PC-9 (cell line): ENCODE results near the gene SHBG. TPM values are rescaled to one million over a fixed set of nuclear protein-coding genes. Genes with fewer than 3 reads are reported as not detected.
"Not testable (repeated sequence)": the region's sequence is repeated elsewhere in the genome, so short reads cannot be mapped to it uniquely, and the experiment has no call there.

Experiments
- BruUV-seq: library from RNA; stranded (reverse); fragments of 400-500 nt; replicated peaks from 2 replicates; lab custom pipeline; 2021; lab: Mats Ljungman, UMichigan
- CTCF ChIA-PET: fragments of 300-600 bp; sonication (Branson Sonifier 250); formaldehyde crosslinking; loops from one replicate; lab custom pipeline; 2022; ENCODE audit warnings: antibody characterized with exemption; lab: Charles Lee
- POLR2A ChIA-PET: fragments of 300-600 bp; sonication (Branson Sonifier 250); formaldehyde crosslinking; loops from one replicate; lab custom pipeline; 2022; ENCODE audit warnings: antibody characterized with exemption; ENCODE audit not compliant: unreplicated experiment; lab: Charles Lee
- DNase-seq, 2 experiments: peaks; one replicate each; pipeline versions ENCODE4 v3.0.0 to v3.0.0-alpha.2; 2015 to 2022; ENCODE audit warnings: mixed read lengths in 1 of 2
- H2AFZ ChIP-seq: fragments of 200-600 bp; sonication (generic); 2 replicates; pipeline ENCODE4 v1.8.1; 2017; ENCODE audit warnings: antibody characterized with exemption
- H3F3A ChIP-seq: fragments of 200-600 bp; sonication (generic); 2 replicates; pipeline ENCODE4 v1.8.1; 2017; ENCODE audit warnings: antibody characterized with exemption, mild to moderate bottlenecking, low read depth; ENCODE audit not compliant: insufficient read depth
- H3K27ac ChIP-seq: fragments of 200-600 bp; sonication (generic); 2 replicates; pipeline ENCODE4 v1.6.1; 2016; ENCODE audit warnings: mixed run types
- H3K27me3 ChIP-seq: fragments of 200-600 bp; sonication (generic); 2 replicates; pipeline ENCODE4 v1.6.1; 2016; ENCODE audit warnings: low read depth, mixed run types; ENCODE audit not compliant: insufficient read depth
- H3K36me3 ChIP-seq: fragments of 200-600 bp; sonication (generic); 2 replicates; pipeline ENCODE4 v1.6.1; 2016; ENCODE audit warnings: low read depth, mixed run types
- H3K4me1 ChIP-seq: fragments of 200-600 bp; sonication (generic); replicated peaks from 2 replicates; pipeline ENCODE4 v1.6.1; 2016; ENCODE audit warnings: mixed run types; ENCODE audit not compliant: insufficient read depth
- H3K4me2 ChIP-seq: fragments of 200-600 bp; sonication (generic); 2 replicates; pipeline ENCODE4 v1.6.1; 2017; ENCODE audit warnings: mixed run types
- H3K4me3 ChIP-seq: fragments of 200-600 bp; sonication (generic); 2 replicates; pipeline ENCODE4 v1.6.1; 2016; ENCODE audit warnings: mixed run types
- H3K79me2 ChIP-seq: fragments of 200-600 bp; sonication (generic); 2 replicates; pipeline ENCODE4 v1.6.1; 2017; ENCODE audit warnings: low read depth, mixed run types
- H3K9me2 ChIP-seq: fragments of 200-600 bp; sonication (generic); 2 replicates; pipeline ENCODE4 v1.8.1; 2017; ENCODE audit warnings: mild to moderate bottlenecking; ENCODE audit not compliant: insufficient read depth
- H3K9me3 ChIP-seq: fragments of 200-600 bp; sonication (generic); 2 replicates; pipeline ENCODE4 v1.8.1; 2016; ENCODE audit warnings: low read depth; ENCODE audit not compliant: insufficient read depth
- H4K20me1 ChIP-seq: fragments of 200-600 bp; sonication (generic); 2 replicates; pipeline ENCODE4 v1.8.1; 2017; ENCODE audit not compliant: insufficient read depth
- EZH2 ChIP-seq: fragments of 200-600 bp; sonication (generic); IDR thresholded peaks from 2 replicates; pipeline ENCODE4 v1.8.0; 2017; ENCODE audit warnings: antibody characterized with exemption, low read depth
- intact Hi-C: fragments of 100-400 bp; cut with micrococcal nuclease; formaldehyde crosslinking; loops from one replicate; pipeline ENCODE4 v1.10.0; 2022; ENCODE audit not compliant: unreplicated experiment
- total RNA-seq: library from RNA; stranded (reverse); gene quantifications from 2 replicates; pipeline ENCODE4 v1.2.3, GENCODE V29; 2021
- TF ChIP-seq, protein P1 (sequence below): fragments of 200-600 bp; sonication (generic); conservative IDR thresholded peaks from 2 replicates; pipeline ENCODE4 v1.6.1; 2017; ENCODE audit warnings: mixed run types, antibody characterized with exemption, mild to moderate bottlenecking, moderate library complexity

The SHBG gene
- total RNA-seq, 1 experiment from 2014 or later: 0.52 TPM

GRCh38 chr17:7592422-7593021, 37.4 kb upstream of the SHBG start:
- POLR2A ChIA-PET: no interaction called here
- Histone ChIP-seq H3K79me2 (peaks cover 20% of the 10 kb centered on the region), H3K4me2 (no peak overlapping the region), H3K4me3 (no peak overlapping the region), H3K27me3 (no peaks in the 10 kb centered on the region), H3K9me2 (no peaks in the 10 kb centered on the region), H2AFZ (no peak overlapping the region), H3K9me3 (no peaks in the 10 kb centered on the region), H4K20me1 (no peaks in the 10 kb centered on the region; the same call in 1 of the 2 replicates), H3K4me1 (peaks cover 27% of the 10 kb centered on the region), H3K27ac (0 out of 2 replicates have a peak overlapping the region, but pooled peaks have one; percentile 97), H3K36me3 (0 out of 2 replicates have a peak, but pooled peaks cover 8% of the 10 kb centered on the region), H3F3A (peaks cover 47% of the 10 kb centered on the region)
- CTCF ChIA-PET: no interaction called here
- DNase-seq: no peak
- intact Hi-C loops: no loop called here
- TF ChIP-seq, protein P1, sequence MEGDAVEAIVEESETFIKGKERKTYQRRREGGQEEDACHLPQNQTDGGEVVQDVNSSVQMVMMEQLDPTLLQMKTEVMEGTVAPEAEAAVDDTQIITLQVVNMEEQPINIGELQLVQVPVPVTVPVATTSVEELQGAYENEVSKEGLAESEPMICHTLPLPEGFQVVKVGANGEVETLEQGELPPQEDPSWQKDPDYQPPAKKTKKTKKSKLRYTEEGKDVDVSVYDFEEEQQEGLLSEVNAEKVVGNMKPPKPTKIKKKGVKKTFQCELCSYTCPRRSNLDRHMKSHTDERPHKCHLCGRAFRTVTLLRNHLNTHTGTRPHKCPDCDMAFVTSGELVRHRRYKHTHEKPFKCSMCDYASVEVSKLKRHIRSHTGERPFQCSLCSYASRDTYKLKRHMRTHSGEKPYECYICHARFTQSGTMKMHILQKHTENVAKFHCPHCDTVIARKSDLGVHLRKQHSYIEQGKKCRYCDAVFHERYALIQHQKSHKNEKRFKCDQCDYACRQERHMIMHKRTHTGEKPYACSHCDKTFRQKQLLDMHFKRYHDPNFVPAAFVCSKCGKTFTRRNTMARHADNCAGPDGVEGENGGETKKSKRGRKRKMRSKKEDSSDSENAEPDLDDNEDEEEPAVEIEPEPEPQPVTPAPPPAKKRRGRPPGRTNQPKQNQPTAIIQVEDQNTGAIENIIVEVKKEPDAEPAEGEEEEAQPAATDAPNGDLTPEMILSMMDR: no peak
- TF ChIP-seq EZH2: no peak
- BruUV-seq: no TSS peak

DNA sequence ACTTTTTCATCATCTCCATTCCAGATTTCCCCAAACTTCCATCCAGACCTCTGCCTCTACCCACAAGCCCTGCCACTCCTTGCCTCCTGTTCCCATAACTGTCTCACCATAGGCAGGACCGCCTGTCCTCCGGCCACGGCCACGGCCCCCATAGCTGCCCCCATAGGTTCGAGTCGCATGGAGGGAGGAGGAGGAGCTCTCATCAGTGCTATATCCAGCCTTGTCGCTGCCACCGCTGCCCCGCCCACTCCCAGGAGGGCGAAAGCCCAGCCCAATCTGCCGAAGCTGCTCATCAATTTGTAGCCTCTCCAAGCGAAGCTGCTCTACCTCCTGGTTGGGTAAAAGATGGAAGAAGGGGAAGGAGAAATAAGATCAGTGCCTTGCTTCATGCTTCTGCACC, 36.6 kb upstream of the SHBG start:
- Histone ChIP-seq H3K4me3 (no peak overlapping the region), H3K27ac (no peak overlapping the region), H2AFZ (no peak overlapping the region), H3K27me3 (no peaks in the 10 kb centered on the region), H3K36me3 (0 out of 2 replicates have a peak, but pooled peaks cover 8% of the 10 kb centered on the region), H3K9me3 (no peaks in the 10 kb centered on the region), H3K4me1 (peaks cover 21% of the 10 kb centered on the region), H3F3A (peaks cover 39% of the 10 kb centered on the region), H3K9me2 (no peaks in the 10 kb centered on the region), H3K79me2 (peaks cover 13% of the 10 kb centered on the region), H3K4me2 (no peak overlapping the region), H4K20me1 (no peaks in the 10 kb centered on the region)
- ChIA-PET CTCF (no interaction called here), POLR2A (no interaction called here)
- TF ChIP-seq EZH2: no peak
- TF ChIP-seq, protein P1: no peak
- no peak for DNase-seq
- BruUV-seq: no TSS peak
- intact Hi-C loops: no loop called here

DNA sequence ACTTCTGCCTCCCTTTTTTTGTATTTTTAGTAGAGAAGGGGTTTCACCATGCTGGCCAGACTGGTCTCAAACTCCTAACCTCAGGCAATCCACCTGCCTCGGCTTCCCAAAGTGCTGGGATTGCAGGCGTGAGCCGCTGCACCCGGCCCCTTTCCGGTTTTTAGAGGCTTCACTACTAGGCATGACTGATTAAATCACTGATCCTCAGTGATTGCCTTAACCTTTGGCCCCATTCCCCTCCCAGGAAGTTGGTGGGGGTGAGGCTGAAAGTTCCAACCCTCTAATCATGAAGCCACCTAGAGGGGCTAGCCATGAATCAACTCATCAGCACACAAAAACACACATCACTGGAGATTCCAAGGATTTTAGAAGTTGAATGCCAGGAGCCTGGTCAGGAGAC, 32.4 kb upstream of the SHBG start:
- H2AFZ ChIP-seq, H4K20me1 ChIP-seq, H3K9me3 ChIP-seq, H3K79me2 ChIP-seq, H3K27ac ChIP-seq, DNase-seq, H3K4me2 ChIP-seq, H3K36me3 ChIP-seq, intact Hi-C loops, H3K4me3 ChIP-seq, H3K4me1 ChIP-seq, CTCF ChIA-PET, H3K9me2 ChIP-seq, H3K27me3 ChIP-seq, H3F3A ChIP-seq: not testable (repeated sequence)
- TSS peak; percentile 2 for BruUV-seq
- POLR2A ChIA-PET: interaction anchor here (0.6 kb wide), 1 partner anchor 90 kb away, joined by 20 read pairs; the partner anchor contains the start of gene TP53

GRCh38 chr17:7606280-7606679, 23.7 kb upstream of the SHBG start:
- H3K9me3 ChIP-seq: no peaks in the 10 kb centered on the region
- no peaks in the 10 kb centered on the region for H3K36me3 ChIP-seq
- ChIA-PET POLR2A (no interaction called here), CTCF (no interaction called here)
- H3F3A ChIP-seq: no peaks in the 10 kb centered on the region
- H3K27me3 ChIP-seq: no peaks in the 10 kb centered on the region
- TF ChIP-seq, protein P1: no peak
- TF ChIP-seq EZH2: no peak
- H4K20me1 ChIP-seq: no peaks in the 10 kb centered on the region
- H3K4me2 ChIP-seq: no peak overlapping the region
- intact Hi-C loops: no loop called here
- no peak overlapping the region for H3K27ac ChIP-seq
- no peaks in the 10 kb centered on the region for H3K9me2 ChIP-seq
- no TSS peak for BruUV-seq
- H2AFZ ChIP-seq: no peak overlapping the region
- H3K4me3 ChIP-seq: no peak overlapping the region
- peaks cover 22% of the 10 kb centered on the region for H3K79me2 ChIP-seq
- no peak for DNase-seq
- no peaks in the 10 kb centered on the region for H3K4me1 ChIP-seq
